GM18511 (cell line): ENCODE results near the gene FITM1.
"Not testable (repeated sequence)": the region's sequence is repeated elsewhere in the genome, so short reads cannot be mapped to it uniquely, and the experiment has no call there.

Source experiments
- ATAC-seq: cut with Tn5 transposase; IDR thresholded peaks from one replicate; pipeline ENCODE4 v1.9.1; 2021; ENCODE audit warnings: mild to moderate bottlenecking, moderate library complexity; ENCODE audit not compliant: unreplicated experiment

Gene FITM1

GRCh38 chr14:24098229-24098926 lies 32.1 kb upstream of the FITM1 start:
- no peak for ATAC-seq

GRCh38 chr14:24098927-24099813 lies 31.3 kb upstream of the FITM1 start:
- no peak for ATAC-seq

GRCh38 chr14:24100197-24100981 lies 30.1 kb upstream of the FITM1 start:
- ATAC-seq = no peak

GRCh38 chr14:24100982-24101494 lies 29.4 kb upstream of the FITM1 start:
- no peak for ATAC-seq

- no peak for ATAC-seq
These were observed 28.0 kb upstream of the FITM1 start for GRCh38 chr14:24102357-24103048.

GRCh38 chr14:24103451-24103850 lies 27.0 kb upstream of the FITM1 start:
- no peak for ATAC-seq

GRCh38 chr14:24105609-24106239 lies 24.7 kb upstream of the FITM1 start:
- ATAC-seq = not testable (repeated sequence)

- no peak for ATAC-seq
These were observed 23.7 kb upstream of the FITM1 start for GRCh38 chr14:24106672-24107271.

- peak; percentile 36 for ATAC-seq
These were observed 22.1 kb upstream of the FITM1 start for GRCh38 chr14:24108336-24108874.

GRCh38 chr14:24110060-24110459 lies 20.4 kb upstream of the FITM1 start:
- ATAC-seq = no peak

GRCh38 chr14:24110523-24110922 lies 19.9 kb upstream of the FITM1 start:
- ATAC-seq = no peak

- ATAC-seq = no peak
These were observed 17.1 kb upstream of the FITM1 start for GRCh38 chr14:24113379-24113800.

GRCh38 chr14:24113801-24114531 lies 16.5 kb upstream of the FITM1 start:
- ATAC-seq = peak; percentile 38

- ATAC-seq = peak; percentile 86
These were observed 15.7 kb upstream of the FITM1 start, which contains the start of the genes DCAF11 and NRL for GRCh38 chr14:24114532-24115421. TSS of gene DCAF11 (plus strand) at chr14:24114777. CDS start at chr14:24115595, 818 bp downstream. TSS of gene NRL (minus strand) at chr14:24114949. CDS start at chr14:24082848, 32,101 bp downstream.

- no peak for ATAC-seq
These were observed 14.9 kb upstream of the FITM1 start for GRCh38 chr14:24115422-24116127.

GRCh38 chr14:24116128-24116814 lies 14.2 kb upstream of the FITM1 start:
- ATAC-seq = no peak
